Activated CD8-positive, alpha-beta T cell treated with anti-CD3 and anti-CD28 coated beads, Interleukin-2, amount 10 ng/mL, durations not matched to agents 7 days and 5 days (primary cell): ENCODE measurements around the gene CADPS2. TPM values are rescaled to one million over a fixed set of nuclear protein-coding genes. Genes with fewer than 3 reads are reported as not detected.

ENCODE experiments used
- ATAC-seq: fragments of 150-1000 bp; cut with Tn5 transposase; one replicate; pipeline ENCODE4 v1.10.0; 2021; ENCODE audit warnings: moderate library complexity
- CTCF ChIA-PET: fragments of 350-600 bp; sonication (Branson Sonifier 250); formaldehyde crosslinking; loops from one replicate; lab custom pipeline; 2021; ENCODE audit warnings: antibody characterized with exemption; lab: Charles Lee
- POLR2A ChIA-PET: fragments of 350-600 bp; sonication (Branson Sonifier 250); formaldehyde crosslinking; loops from one replicate; lab custom pipeline; 2021; ENCODE audit warnings: antibody characterized with exemption; lab: Charles Lee
- DNase-seq: peaks from one replicate; pipeline ENCODE4 v3.0.0-alpha.2; 2020
- H3K27ac Mint-ChIP-seq: one replicate; pipeline ENCODE4 v1.8.0; 2021; ENCODE audit warnings: mild to moderate bottlenecking, mixed read lengths
- H3K27me3 Mint-ChIP-seq: one replicate; pipeline ENCODE4 v1.8.0; 2021; ENCODE audit warnings: low read depth, mixed read lengths
- H3K36me3 Mint-ChIP-seq: one replicate; pipeline ENCODE4 v1.8.0; 2021; ENCODE audit warnings: low read depth, mixed read lengths
- H3K4me1 Mint-ChIP-seq: one replicate; pipeline ENCODE4 v1.8.0; 2021; ENCODE audit warnings: low read depth, mixed read lengths
- H3K4me3 Mint-ChIP-seq: one replicate; pipeline ENCODE4 v1.8.0; 2021; ENCODE audit warnings: mild to moderate bottlenecking, mixed read lengths
- H3K9me3 Mint-ChIP-seq: one replicate; pipeline ENCODE4 v1.8.0; 2022; ENCODE audit warnings: mixed read lengths; ENCODE audit not compliant: insufficient read depth
- total RNA-seq, 2 experiments: library from RNA; stranded (reverse); gene quantifications; one replicate each; pipeline ENCODE4 v1.2.3, GENCODE V29; 2021

Gene CADPS2
- total RNA-seq, 2 experiments from 2014 or later = not detected

- H3K4me3 Mint-ChIP-seq = no peak overlapping the region
- H3K27ac Mint-ChIP-seq = no peak overlapping the region
- H3K36me3 Mint-ChIP-seq = peaks cover 11% of the 10 kb centered on the region
- ChIA-PET POLR2A (no interaction called here), CTCF (no interaction called here)
- no peak for DNase-seq
- ATAC-seq = no peak
- H3K4me1 Mint-ChIP-seq = peaks cover 2% of the 10 kb centered on the region
- peaks cover 5% of the 10 kb centered on the region for H3K9me3 Mint-ChIP-seq
- H3K27me3 Mint-ChIP-seq = peaks cover 79% of the 10 kb centered on the region
These were observed 580.6 kb downstream of the CADPS2 start for GRCh38 chr7:122305475-122306319.

GRCh38 chr7:122304996-122305421 is 581.3 kb downstream of the CADPS2 start:
- CTCF ChIA-PET = no interaction called here
- no peak overlapping the region for H3K27ac Mint-ChIP-seq
- peaks cover 78% of the 10 kb centered on the region for H3K27me3 Mint-ChIP-seq
- H3K4me1 Mint-ChIP-seq = peaks cover 2% of the 10 kb centered on the region
- H3K4me3 Mint-ChIP-seq = no peak overlapping the region
- POLR2A ChIA-PET = no interaction called here
- DNase-seq (no peak), ATAC-seq (no peak)
- H3K9me3 Mint-ChIP-seq = peaks cover 5% of the 10 kb centered on the region
- H3K36me3 Mint-ChIP-seq = peaks cover 11% of the 10 kb centered on the region

DNA sequence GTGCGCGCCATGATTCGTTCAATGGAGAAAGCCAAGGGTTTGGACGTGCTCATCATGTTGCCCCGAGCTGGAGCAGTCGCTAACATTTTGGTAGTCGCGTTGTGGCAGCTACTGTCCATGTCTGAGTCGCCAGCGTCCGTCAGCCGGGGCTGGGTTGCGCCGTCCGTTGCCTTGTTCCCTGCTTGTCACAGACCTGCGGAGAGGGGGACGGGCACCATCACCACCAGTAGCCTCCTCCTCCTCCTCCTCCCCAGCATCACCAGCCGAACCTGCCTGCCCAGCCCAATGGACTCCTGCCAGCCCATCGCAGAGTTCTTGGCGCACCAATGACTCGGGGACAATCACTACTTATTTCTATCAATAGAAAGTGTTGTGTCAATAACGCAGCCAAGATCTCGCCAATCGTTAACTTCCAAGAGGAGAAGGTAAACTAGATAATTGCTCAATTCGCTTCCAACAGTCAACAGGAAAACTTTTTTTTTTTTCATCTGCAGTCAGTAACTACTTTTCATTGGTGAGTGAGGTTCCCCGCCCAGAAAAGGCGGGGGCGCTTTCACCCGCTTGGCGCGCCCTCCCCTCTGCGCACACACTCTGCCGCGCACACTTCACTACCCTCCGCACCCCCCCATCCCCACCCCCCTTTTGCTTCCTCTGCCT is 581.8 kb downstream of the CADPS2 start, which contains the start of gene FEZF1:
Gene FEZF1, minus strand, starts transcription at position 432 of the 657 bp plus-strand sequence. Its CDS starts 313 bp downstream, at position 119.
- POLR2A ChIA-PET = no interaction called here
- H3K27ac Mint-ChIP-seq = no peak within 1 kb of the TSS
- DNase-seq = no peak
- peak within 1 kb of the TSS; percentile 34 for H3K4me3 Mint-ChIP-seq
- peaks cover 2% of the 10 kb centered on the region for H3K4me1 Mint-ChIP-seq
- CTCF ChIA-PET = no interaction called here
- ATAC-seq = no peak
- H3K36me3 Mint-ChIP-seq = peaks cover 11% of the 10 kb centered on the region
- H3K9me3 Mint-ChIP-seq = peaks cover 5% of the 10 kb centered on the region
- H3K27me3 Mint-ChIP-seq = peaks cover 78% of the 10 kb centered on the region

DNA sequence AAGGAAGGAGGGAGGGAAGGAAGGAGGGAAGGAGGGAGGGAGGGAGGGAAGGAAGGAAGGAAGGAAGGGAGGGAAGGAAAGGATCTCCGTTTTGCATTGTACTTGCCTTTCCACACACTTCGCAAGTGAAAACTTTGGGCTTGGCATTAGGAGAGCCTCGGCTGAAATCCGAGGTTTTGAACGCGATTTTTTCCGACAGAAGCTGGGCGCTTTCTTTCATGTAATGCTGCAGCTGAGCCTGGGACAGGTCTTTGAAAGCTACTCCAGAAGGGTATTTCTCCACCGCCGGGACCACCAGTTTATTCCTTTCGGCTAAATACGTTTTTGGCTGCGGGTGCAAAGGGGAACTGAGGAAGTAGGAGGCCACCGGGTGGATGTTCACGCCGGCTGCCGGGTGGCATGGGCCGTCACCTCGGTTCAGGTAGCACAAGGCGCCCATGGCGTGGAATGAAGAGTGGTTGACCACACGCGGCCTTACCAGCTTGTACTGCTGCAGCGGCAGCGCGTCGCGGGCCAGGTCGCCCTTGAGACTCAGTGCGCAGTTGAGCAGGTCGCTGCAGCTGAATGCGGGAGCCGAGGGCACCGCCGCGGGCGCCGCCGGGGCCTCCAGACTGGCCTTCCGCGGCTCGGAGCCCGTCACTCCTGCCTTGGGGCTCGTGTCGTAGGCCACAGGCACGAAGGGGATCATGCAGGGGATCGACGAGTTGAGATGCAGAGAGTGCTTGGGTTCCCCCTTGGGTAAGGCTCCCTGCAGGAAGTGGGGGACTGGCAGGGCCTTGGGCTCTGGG is 582.5 kb downstream of the CADPS2 start:
- H3K9me3 Mint-ChIP-seq = peaks cover 5% of the 10 kb centered on the region
- POLR2A ChIA-PET = no interaction called here
- peaks cover 80% of the 10 kb centered on the region for H3K27me3 Mint-ChIP-seq
- H3K36me3 Mint-ChIP-seq = peaks cover 11% of the 10 kb centered on the region
- peaks cover 2% of the 10 kb centered on the region for H3K4me1 Mint-ChIP-seq
- H3K27ac Mint-ChIP-seq = no peak overlapping the region
- no peak for ATAC-seq
- no peak for DNase-seq
- H3K4me3 Mint-ChIP-seq = no peak overlapping the region
- CTCF ChIA-PET = no interaction called here

- H3K27ac Mint-ChIP-seq = peak overlapping the region; percentile 52
- POLR2A ChIA-PET = no interaction called here
These were observed 583.3 kb downstream of the CADPS2 start for GRCh38 chr7:122302761-122303530.

GRCh38 chr7:122301858-122302760 is 584.2 kb downstream of the CADPS2 start:
- DNase-seq (no peak), ATAC-seq (no peak)
- Mint-ChIP-seq H3K9me3 (peaks cover 5% of the 10 kb centered on the region), H3K36me3 (peaks cover 11% of the 10 kb centered on the region), H3K27ac (no peak overlapping the region), H3K27me3 (peaks cover 73% of the 10 kb centered on the region), H3K4me1 (peaks cover 2% of the 10 kb centered on the region), H3K4me3 (no peak overlapping the region)
- CTCF ChIA-PET = no interaction called here
- POLR2A ChIA-PET = no interaction called here

More at GRCh38 chr7:122302761-122303530, 583.3 kb downstream of the CADPS2 start:
- Mint-ChIP-seq H3K4me3 (peak overlapping the region; percentile 22), H3K9me3 (peaks cover 5% of the 10 kb centered on the region), H3K4me1 (peaks cover 2% of the 10 kb centered on the region), H3K36me3 (peaks cover 11% of the 10 kb centered on the region), H3K27me3 (peaks cover 77% of the 10 kb centered on the region)
- ATAC-seq = no peak
- DNase-seq = no peak
- CTCF ChIA-PET = no interaction called here

DNA sequence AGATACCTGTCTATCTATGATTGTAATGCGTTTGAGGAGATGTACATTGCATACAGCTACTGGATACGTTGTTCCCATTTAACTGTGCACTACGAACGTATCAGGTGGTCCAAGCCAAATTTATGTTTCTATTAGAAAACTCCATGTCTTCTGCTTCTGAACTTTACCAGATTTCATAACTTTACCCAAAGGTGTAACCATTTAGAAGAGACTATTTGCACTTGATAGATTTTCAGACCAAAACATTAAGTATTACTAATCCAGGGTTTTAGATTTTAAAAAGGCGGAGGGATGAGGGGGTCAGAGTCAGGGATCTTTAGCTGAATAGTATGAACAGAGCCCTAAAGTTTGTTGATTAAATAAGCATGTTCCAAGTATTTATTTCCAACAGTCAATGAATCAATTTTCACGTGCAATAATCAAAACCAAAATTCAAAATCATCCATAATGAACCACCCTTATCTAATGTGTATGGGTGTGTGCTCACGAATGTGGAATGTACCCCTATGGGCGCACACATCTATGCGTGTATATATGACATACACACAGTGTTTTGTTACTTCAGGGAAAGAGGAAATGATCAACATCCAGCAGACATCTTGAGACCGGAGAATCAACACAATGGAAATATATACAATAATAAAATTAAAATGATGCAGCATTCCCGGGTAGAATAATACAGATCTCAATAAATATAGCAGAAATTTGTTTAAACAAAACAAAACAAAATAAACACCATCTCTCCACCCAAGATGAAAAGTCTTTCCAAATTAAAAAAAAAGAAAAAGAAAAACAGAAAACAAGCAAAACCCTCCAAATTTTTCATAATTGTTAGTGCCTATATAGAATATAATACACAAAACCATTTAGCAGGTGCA is 585.1 kb downstream of the CADPS2 start:
- Mint-ChIP-seq H3K27me3 (peaks cover 67% of the 10 kb centered on the region), H3K27ac (no peak overlapping the region), H3K4me3 (no peak overlapping the region), H3K4me1 (peaks cover 2% of the 10 kb centered on the region), H3K36me3 (peaks cover 11% of the 10 kb centered on the region), H3K9me3 (peaks cover 5% of the 10 kb centered on the region)
- ATAC-seq (no peak), DNase-seq (no peak)
- ChIA-PET POLR2A (no interaction called here), CTCF (no interaction called here)

GRCh38 chr7:122300211-122300932 is 585.9 kb downstream of the CADPS2 start:
- H3K4me3 Mint-ChIP-seq = no peak overlapping the region
- H3K4me1 Mint-ChIP-seq = peaks cover 2% of the 10 kb centered on the region
- CTCF ChIA-PET = no interaction called here
- H3K27ac Mint-ChIP-seq = no peak overlapping the region
- no peak for ATAC-seq
- POLR2A ChIA-PET = no interaction called here
- peaks cover 5% of the 10 kb centered on the region for H3K9me3 Mint-ChIP-seq
- DNase-seq = no peak
- H3K27me3 Mint-ChIP-seq = peaks cover 61% of the 10 kb centered on the region
- peaks cover 9% of the 10 kb centered on the region for H3K36me3 Mint-ChIP-seq

GRCh38 chr7:122299624-122300210 is 586.5 kb downstream of the CADPS2 start:
- POLR2A ChIA-PET = no interaction called here
- H3K4me1 Mint-ChIP-seq = peaks cover 2% of the 10 kb centered on the region
- H3K4me3 Mint-ChIP-seq = no peak overlapping the region
- DNase-seq = no peak
- H3K27me3 Mint-ChIP-seq = peaks cover 57% of the 10 kb centered on the region
- H3K36me3 Mint-ChIP-seq = peaks cover 7% of the 10 kb centered on the region
- CTCF ChIA-PET = no interaction called here
- ATAC-seq = no peak
- no peak overlapping the region for H3K27ac Mint-ChIP-seq
- H3K9me3 Mint-ChIP-seq = peaks cover 5% of the 10 kb centered on the region
